Ectodermal cell (in vitro differentiated cells): ENCODE measurements around the gene PAIP2.

Source experiments
- H3K27ac ChIP-seq: 2 replicates; pipeline ENCODE4 v1.7.0; 2013; ENCODE audit warnings: mild to moderate bottlenecking, low read depth, low read length; ENCODE audit not compliant: insufficient read depth, poor library complexity, severe bottlenecking
- H3K27me3 ChIP-seq: 2 replicates; pipeline ENCODE4 v1.7.0; 2013; ENCODE audit warnings: mild to moderate bottlenecking, low read length; ENCODE audit not compliant: insufficient read depth, control insufficient read depth, poor library complexity, severe bottlenecking
- H3K36me3 ChIP-seq: one replicate; pipeline ENCODE4 v1.7.0; 2013; ENCODE audit warnings: low read length; ENCODE audit not compliant: control insufficient read depth, insufficient read depth
- H3K4me1 ChIP-seq: one replicate; pipeline ENCODE4 v1.7.0; 2013; ENCODE audit warnings: low read length; ENCODE audit not compliant: control insufficient read depth, insufficient read depth
- H3K4me3 ChIP-seq: 2 replicates; pipeline ENCODE4 v1.7.0; 2013; ENCODE audit warnings: low read depth, low read length, control low read depth; ENCODE audit not compliant: insufficient read depth
- H3K9me3 ChIP-seq: 2 replicates; pipeline ENCODE4 v1.7.0; 2013; ENCODE audit warnings: mild to moderate bottlenecking, low read length, moderate library complexity; ENCODE audit not compliant: control insufficient read depth
- WGBS, 2 experiments: methylation state at CpG; one replicate each; pipeline ENCODE4 v1.1.7; 2013; ENCODE audit warnings: missing lambda C conversion rate in 2 of 2; 5-methylcytosine and 5-hydroxymethylcytosine counted together

The PAIP2 gene

DNA sequence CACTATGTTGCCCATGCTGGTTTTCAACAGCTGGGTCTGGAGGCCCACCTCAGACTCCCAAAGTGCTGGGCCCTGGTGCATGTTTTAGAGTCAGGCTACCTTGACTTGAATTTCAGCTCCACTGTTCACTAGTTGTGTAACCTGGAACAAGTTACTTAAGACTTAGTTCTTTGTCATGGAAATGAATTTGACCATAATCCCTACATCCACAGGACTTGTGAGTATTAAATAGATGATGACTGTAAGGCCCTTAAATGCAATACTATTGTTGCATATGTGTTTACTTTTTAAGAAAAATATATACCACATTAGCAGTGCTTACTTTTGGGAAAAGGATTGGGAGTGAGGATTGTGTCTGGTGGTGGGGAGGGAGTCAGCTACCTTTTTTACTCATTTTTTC, 16.4 kb downstream of the PAIP2 start:
- Histone ChIP-seq H3K27ac (no peak overlapping the region), H3K36me3 (peaks cover 6% of the 10 kb centered on the region), H3K27me3 (no peaks in the 10 kb centered on the region), H3K4me3 (no peak overlapping the region), H3K4me1 (no peaks in the 10 kb centered on the region), H3K9me3 (no peaks in the 10 kb centered on the region)

DNA sequence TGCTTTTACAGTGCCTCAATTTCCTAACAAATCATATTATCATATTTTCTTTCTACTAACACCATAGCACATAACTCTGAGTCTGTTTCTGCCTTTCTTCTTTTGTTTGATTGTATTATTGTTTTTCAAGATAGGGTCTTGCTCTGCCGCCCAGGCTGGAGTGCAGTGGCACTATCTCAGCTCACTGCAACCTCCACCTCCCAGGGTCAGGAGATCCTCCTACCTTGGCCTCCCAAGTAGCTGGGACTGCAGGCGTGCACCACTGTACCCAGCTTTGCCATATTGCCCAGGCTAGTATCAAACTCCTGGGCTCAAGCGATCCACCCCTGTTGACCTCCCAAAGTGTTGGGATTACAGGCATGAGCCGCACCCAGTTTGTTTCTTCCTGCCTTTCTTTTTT, 18.7 kb downstream of the PAIP2 start:
- Histone ChIP-seq H3K4me1 (no peaks in the 10 kb centered on the region), H3K27ac (no peak overlapping the region), H3K9me3 (no peaks in the 10 kb centered on the region), H3K27me3 (no peaks in the 10 kb centered on the region), H3K36me3 (peaks cover 21% of the 10 kb centered on the region), H3K4me3 (no peak overlapping the region)
- 86 to 95% methylated on average over 4 of the region's 4 CpGs for WGBS, 2 experiments

DNA sequence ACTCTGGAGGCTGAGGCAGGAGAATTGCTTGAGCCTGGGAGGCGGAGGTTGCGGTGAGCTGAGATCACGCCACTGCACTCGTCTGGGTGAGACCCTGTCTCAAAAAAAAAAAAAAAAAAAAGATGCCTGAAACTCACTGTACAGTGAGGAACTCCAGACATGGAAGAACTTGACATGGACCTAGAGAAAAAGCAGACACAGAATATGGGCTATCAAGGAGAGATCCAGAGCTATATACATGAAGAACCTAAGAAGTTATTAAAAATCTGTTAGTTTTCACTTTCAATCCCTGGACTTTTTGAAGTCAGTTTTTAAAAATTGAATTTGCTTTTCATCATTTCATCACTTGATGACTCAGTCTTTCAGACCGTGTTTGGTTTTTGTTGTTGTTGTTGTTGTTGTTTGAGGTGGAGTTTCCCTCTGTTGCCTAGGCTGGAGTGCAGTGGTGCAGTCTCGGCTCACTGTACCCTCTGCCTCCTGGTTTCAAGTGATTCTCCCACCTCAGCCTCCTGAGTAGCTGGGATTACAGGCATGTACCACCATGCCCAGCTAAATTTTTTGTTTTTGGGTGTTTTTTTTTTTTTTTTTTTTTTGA, 20.3 kb downstream of the PAIP2 start:
- Histone ChIP-seq H3K27me3 (no peaks in the 10 kb centered on the region), H3K4me3 (no peak overlapping the region), H3K9me3 (no peaks in the 10 kb centered on the region), H3K27ac (no peak overlapping the region), H3K36me3 (peaks cover 36% of the 10 kb centered on the region), H3K4me1 (no peaks in the 10 kb centered on the region)
- 93 to 97% methylated on average over 6 of the region's 6 CpGs for WGBS, 2 experiments

DNA sequence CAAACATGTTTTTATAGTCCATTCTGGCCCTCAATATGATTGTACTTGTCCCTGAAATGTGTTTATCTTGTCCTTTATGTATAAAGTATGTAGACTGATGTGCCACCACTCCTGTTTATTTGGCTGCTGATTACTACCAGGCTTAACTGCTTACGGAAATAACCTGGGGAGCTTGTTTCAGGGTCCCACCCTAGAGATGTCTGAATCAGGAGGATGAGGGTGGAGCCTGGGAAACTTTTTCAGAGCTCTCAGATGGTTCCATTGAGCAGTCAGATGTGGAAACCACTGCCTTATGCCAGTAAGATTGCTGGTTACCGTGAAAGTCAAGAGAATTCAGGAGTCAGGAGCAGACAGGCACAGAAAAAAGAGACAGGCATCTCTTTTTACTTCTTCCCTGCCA, 22.3 kb downstream of the PAIP2 start:
- 96 to 97% methylated on average over 2 of the region's 2 CpGs for WGBS, 2 experiments

DNA sequence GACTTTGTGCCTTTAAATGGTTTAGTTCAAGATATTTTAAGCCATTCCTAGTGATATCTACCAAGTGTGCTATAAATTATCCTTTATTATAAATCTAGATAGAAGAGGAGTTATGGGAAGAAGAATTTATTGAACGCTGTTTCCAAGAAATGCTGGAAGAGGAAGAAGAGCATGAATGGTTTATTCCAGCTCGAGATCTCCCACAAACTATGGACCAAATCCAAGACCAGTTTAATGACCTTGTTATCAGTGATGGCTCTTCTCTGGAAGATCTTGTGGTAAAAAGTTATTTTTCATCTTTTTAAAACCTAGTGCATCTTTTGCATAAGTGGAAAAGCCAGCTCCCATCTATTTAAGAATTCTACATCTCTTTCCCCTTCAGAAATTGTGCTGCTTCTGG, 22.8 kb downstream of the PAIP2 start:
- H3K36me3 ChIP-seq: peaks cover 43% of the 10 kb centered on the region
- H3K9me3 ChIP-seq: no peaks in the 10 kb centered on the region
- H3K4me3 ChIP-seq: no peak overlapping the region
- no peak overlapping the region for H3K27ac ChIP-seq
- H3K4me1 ChIP-seq: no peaks in the 10 kb centered on the region
- no peaks in the 10 kb centered on the region for H3K27me3 ChIP-seq
- 98 to 100% methylated on average over 2 of the region's 2 CpGs for WGBS, 2 experiments

More for the DNA sequence above, 22.3 kb downstream of the PAIP2 start:
- no peaks in the 10 kb centered on the region for H3K4me1 ChIP-seq
- H3K27me3 ChIP-seq: no peaks in the 10 kb centered on the region
- no peak overlapping the region for H3K27ac ChIP-seq
- H3K9me3 ChIP-seq: no peaks in the 10 kb centered on the region
- H3K36me3 ChIP-seq: peaks cover 43% of the 10 kb centered on the region
- H3K4me3 ChIP-seq: no peak overlapping the region

DNA sequence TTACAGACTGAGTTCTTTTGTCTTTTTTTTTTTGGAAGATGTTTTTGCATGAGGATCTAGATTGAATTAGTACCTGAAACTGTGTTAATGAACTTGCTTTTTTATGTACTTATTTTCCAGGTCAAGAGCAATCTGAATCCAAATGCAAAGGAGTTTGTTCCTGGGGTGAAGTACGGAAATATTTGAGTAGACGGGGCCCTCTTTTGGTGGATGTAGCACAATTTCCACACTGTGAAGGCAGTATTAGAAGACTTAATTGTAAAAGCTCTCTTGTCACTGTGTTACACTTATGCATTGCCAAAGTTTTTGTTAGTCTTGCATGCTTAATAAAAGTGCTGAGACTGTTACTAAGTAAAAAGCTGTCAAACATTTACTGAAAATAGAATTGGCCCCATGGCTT, 27.0 kb downstream of the PAIP2 start:
- Histone ChIP-seq H3K27ac (no peak overlapping the region), H3K4me3 (no peak overlapping the region), H3K27me3 (no peaks in the 10 kb centered on the region), H3K9me3 (no peaks in the 10 kb centered on the region), H3K4me1 (no peaks in the 10 kb centered on the region), H3K36me3 (peaks cover 46% of the 10 kb centered on the region)
- WGBS, 2 experiments: 97 to 99% methylated on average over 2 of the region's 2 CpGs

DNA sequence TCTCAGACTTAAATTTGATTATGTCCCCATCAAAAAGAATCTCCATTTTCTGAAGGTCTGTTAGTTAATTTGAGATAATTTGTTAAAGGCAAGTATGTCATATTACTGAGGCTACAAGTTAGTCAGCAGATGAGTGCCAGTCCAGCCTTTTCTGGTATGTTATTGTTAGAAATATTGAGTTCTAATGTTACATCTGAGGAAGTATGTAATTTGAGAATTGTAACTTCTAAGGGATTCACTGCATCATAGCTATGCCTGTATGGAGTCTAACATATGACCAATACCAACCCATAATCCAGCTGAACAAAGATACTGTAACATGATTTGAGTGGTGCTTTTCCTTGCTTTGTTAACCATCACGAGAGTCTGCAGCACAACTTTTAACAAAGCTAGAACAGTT, 27.5 kb downstream of the PAIP2 start:
- no peak overlapping the region for H3K27ac ChIP-seq
- H3K27me3 ChIP-seq: no peaks in the 10 kb centered on the region
- peaks cover 40% of the 10 kb centered on the region for H3K36me3 ChIP-seq
- WGBS, 2 experiments: 91 to 100% methylated on average over 1 of the region's 1 CpG
- H3K4me3 ChIP-seq: no peak overlapping the region
- no peaks in the 10 kb centered on the region for H3K4me1 ChIP-seq
- H3K9me3 ChIP-seq: no peaks in the 10 kb centered on the region

DNA sequence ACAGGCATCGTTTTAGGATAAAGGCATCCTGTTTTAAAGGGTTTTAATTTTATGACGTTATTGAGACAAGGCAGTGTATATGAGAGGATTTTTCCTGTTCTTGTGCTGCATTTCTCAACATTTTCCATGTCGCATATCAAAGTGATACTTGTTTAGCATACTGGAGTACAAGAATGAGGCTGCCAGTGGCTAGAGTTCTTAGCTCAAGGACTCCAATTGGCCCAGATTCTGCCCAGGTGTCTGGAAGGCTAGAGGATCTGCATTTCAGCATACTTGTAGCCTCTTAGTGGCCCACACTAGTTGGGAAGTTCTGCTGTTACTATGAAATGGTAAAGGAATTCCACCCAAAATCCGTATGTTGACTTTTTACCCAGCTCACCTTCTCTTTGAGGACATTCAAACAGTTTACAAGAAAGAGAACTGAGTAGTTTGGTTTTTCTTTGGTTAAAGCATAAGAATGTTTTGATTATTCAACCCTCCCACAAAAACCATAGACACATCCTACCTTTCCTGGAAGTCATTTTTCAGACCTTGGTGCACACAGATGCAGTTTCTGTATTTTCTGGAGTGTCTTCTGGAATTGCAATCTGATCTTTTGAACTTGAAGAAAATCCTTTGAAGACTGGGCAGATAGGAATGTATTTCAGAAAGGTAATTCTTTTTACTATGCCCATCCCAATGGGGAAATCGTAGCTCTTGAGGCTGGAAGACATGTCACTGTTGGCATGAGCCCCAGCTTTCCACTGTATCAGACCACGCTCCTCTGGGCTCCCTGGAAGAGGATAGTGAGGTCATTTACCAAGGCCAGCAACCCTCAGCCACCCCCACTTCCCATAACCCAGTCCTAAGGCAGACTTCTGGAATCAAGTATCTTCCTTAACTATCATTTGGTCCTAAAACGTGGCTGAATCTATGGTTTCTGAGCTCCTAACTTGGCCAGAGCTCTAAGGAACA, 30.1 kb downstream of the PAIP2 start:
- peaks cover 18% of the 10 kb centered on the region for H3K36me3 ChIP-seq
- H3K27ac ChIP-seq: no peak overlapping the region
- no peaks in the 10 kb centered on the region for H3K27me3 ChIP-seq
- no peaks in the 10 kb centered on the region for H3K4me1 ChIP-seq
- H3K9me3 ChIP-seq: no peaks in the 10 kb centered on the region
- WGBS, 2 experiments: 96% methylated on average over 7 of the region's 7 CpGs
- no peak overlapping the region for H3K4me3 ChIP-seq

DNA sequence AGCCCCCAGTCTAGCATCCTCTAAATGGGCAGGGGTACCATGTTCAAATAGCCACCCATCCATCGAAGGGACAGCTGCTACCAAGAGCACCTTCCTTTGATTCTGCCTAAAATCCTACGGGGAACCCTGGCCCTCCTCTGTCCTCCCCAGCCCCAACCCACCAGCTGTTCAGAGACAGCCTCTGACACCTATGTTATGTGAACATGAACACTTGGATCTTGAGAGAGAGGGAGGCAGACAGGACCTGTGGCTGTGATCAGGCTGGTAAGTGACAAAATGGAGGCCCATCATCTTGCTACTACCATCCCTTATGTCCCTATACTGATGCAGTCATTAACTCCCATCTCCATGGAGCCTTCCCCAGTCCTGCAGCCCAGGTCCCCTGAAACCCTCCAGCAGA, 33.3 kb downstream of the PAIP2 start:
- no peak overlapping the region for H3K4me3 ChIP-seq
- no peak overlapping the region for H3K27ac ChIP-seq
- peaks cover 9% of the 10 kb centered on the region for H3K36me3 ChIP-seq
- no peaks in the 10 kb centered on the region for H3K27me3 ChIP-seq
- H3K9me3 ChIP-seq: no peaks in the 10 kb centered on the region
- H3K4me1 ChIP-seq: no peaks in the 10 kb centered on the region
- WGBS, 2 experiments: 90 to 93% methylated on average over 2 of the region's 2 CpGs

DNA sequence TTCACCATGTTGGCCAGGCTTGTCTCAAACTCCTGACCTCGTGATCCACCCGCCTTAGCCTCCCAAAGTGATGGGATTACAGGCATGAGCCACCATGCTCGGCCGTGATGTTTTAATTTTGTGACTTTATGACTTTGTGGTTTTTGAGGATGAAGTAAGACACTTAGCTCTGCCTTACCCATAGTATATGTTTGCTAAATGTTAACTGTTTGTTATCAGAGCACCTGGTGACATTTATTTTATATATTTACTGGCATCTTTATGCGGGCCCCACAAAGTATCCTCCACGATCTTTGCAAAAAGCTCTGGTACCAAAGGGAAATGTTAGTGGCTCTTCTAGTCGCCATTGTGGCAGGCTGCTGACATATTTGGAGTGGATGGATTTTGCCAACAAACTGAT, 34.7 kb downstream of the PAIP2 start:
- Histone ChIP-seq H3K36me3 (peaks cover 2% of the 10 kb centered on the region), H3K27me3 (no peaks in the 10 kb centered on the region), H3K9me3 (no peaks in the 10 kb centered on the region), H3K4me1 (no peaks in the 10 kb centered on the region), H3K4me3 (no peak overlapping the region), H3K27ac (no peak overlapping the region)
- 89 to 93% methylated on average over 7 of the region's 7 CpGs for WGBS, 2 experiments
